KBM-7 (cell line): ENCODE data around the gene GULP1.
"Not testable (repeated sequence)": the region's sequence is repeated elsewhere in the genome, so short reads cannot be mapped to it uniquely, and the experiment has no call there.

Experiments used
- DNase-seq: peaks from one replicate; pipeline ENCODE4 v3.0.0-alpha.2; 2015
- in situ Hi-C: fragments of 300-500 bp; cut with MboI; formaldehyde crosslinking; loops from 2 replicates; pipeline ENCODE4 v1.14.3; 2020; ENCODE audit warnings: low sequenced_read_pairs, low pct_unique_long_range_greater_than_20kb, mixed read lengths

Gene GULP1

GRCh38 chr2:188497726-188498125 lies 206.1 kb downstream of the GULP1 start:
- in situ Hi-C loops, result no loop called here
- no peak for DNase-seq

GRCh38 chr2:188503975-188504374 lies 212.3 kb downstream of the GULP1 start:
- DNase-seq, result no peak
- in situ Hi-C loops, result no loop called here

GRCh38 chr2:188506843-188507242 lies 215.2 kb downstream of the GULP1 start:
- DNase-seq, result no peak
- in situ Hi-C loops, result no loop called here

- in situ Hi-C loops, result no loop called here
- DNase-seq, result no peak
Observed at GRCh38 chr2:188511346-188511745, 219.7 kb downstream of the GULP1 start.

- in situ Hi-C loops, result no loop called here
- DNase-seq, result peak; percentile 27
Observed at GRCh38 chr2:188512456-188512855, 220.8 kb downstream of the GULP1 start.

GRCh38 chr2:188515918-188516317 lies 224.2 kb downstream of the GULP1 start:
- no peak for DNase-seq
- in situ Hi-C loops, result no loop called here

GRCh38 chr2:188517549-188518215 lies 226.0 kb downstream of the GULP1 start:
- DNase-seq, result no peak
- in situ Hi-C loops, result no loop called here

GRCh38 chr2:188518381-188518780 lies 226.7 kb downstream of the GULP1 start:
- in situ Hi-C loops, result no loop called here
- no peak for DNase-seq

GRCh38 chr2:188519136-188519535 lies 227.5 kb downstream of the GULP1 start:
- in situ Hi-C loops, result no loop called here
- DNase-seq, result no peak

- no peak for DNase-seq
- in situ Hi-C loops, result no loop called here
Observed at GRCh38 chr2:188522517-188522916, 230.8 kb downstream of the GULP1 start.

GRCh38 chr2:188523919-188524318 lies 232.2 kb downstream of the GULP1 start:
- in situ Hi-C loops, result no loop called here

GRCh38 chr2:188524519-188525113 lies 232.9 kb downstream of the GULP1 start:
- DNase-seq, result peak; percentile 72
- in situ Hi-C loops, result no loop called here

More at GRCh38 chr2:188523919-188524318, 232.2 kb downstream of the GULP1 start:
- no peak for DNase-seq

GRCh38 chr2:188526701-188527100 lies 235.0 kb downstream of the GULP1 start:
- DNase-seq, result no peak
- in situ Hi-C loops, result no loop called here

GRCh38 chr2:188527141-188527540 lies 235.5 kb downstream of the GULP1 start:
- in situ Hi-C loops, result no loop called here
- no peak for DNase-seq

- in situ Hi-C loops, result no loop called here
- no peak for DNase-seq
Observed at GRCh38 chr2:188527581-188527993, 235.9 kb downstream of the GULP1 start.

- DNase-seq, result no peak
- in situ Hi-C loops, result no loop called here
Observed at GRCh38 chr2:188529710-188530109, 238.0 kb downstream of the GULP1 start.

- in situ Hi-C loops, result no loop called here
- no peak for DNase-seq
Observed at GRCh38 chr2:188534875-188535274, 243.2 kb downstream of the GULP1 start.

- no peak for DNase-seq
- in situ Hi-C loops, result no loop called here
Observed at GRCh38 chr2:188551671-188552070, 260.0 kb downstream of the GULP1 start.

GRCh38 chr2:188557081-188557480 lies 265.4 kb downstream of the GULP1 start:
- in situ Hi-C loops, result no loop called here
- DNase-seq, result no peak

- in situ Hi-C loops, DNase-seq: not testable (repeated sequence)
Observed at GRCh38 chr2:188559455-188559854, 267.8 kb downstream of the GULP1 start.

GRCh38 chr2:188561473-188561979 lies 269.9 kb downstream of the GULP1 start:
- no peak for DNase-seq
- in situ Hi-C loops, result no loop called here
